H1 (cell line): Measurements from ENCODE around the gene PRG2. TPM values are rescaled to one million over a fixed set of nuclear protein-coding genes. Genes with fewer than 3 reads are reported as not detected.

Experiments
- BCL11A ChIP-seq, 2 experiments: IDR thresholded peaks; one replicate each; pipeline ENCODE4 v1.6.1; 2011; ENCODE audit warnings: low read depth in 2 of 2, low read length in 2 of 2, mild to moderate bottlenecking in 2 of 2
- BRCA1 ChIP-seq: IDR thresholded peaks from 2 replicates; pipeline ENCODE4 v1.6.1; 2012; ENCODE audit warnings: low read depth, low read length, improper control_type of control experiment
- RNF2 ChIP-seq: fragments of 200-900, 300-1000 bp; sonication (generic); IDR thresholded peaks from 2 replicates; pipeline ENCODE4 v1.7.1; 2016; ENCODE audit warnings: borderline replicate concordance, low read depth, mild to moderate bottlenecking, antibody characterized with exemption, low read length; ENCODE audit not compliant: poor library complexity, severe bottlenecking; ENCODE audit errors: missing control alignments
- SP1 ChIP-seq: IDR thresholded peaks from 2 replicates; pipeline ENCODE4 v1.6.1; 2011; ENCODE audit warnings: low read depth, low read length
- polyA plus RNA-seq, 7 experiments: library from polyadenylated mRNA; depleted of rRNA in 3 of 7; stranded (reverse) in 5 of 7; unstranded in 2 of 7; fragments of >200 nt in 5 of 7; fragments of 200-250 nt in 2 of 7; gene quantifications; 1 replicate in 5 of 7; 2 replicates in 1 of 7; 4 replicates in 1 of 7; pipeline versions ENCODE4 v1.2.1 to v1.2.3, GENCODE V29; 2011 to 2013; ENCODE audit warnings: missing spikeins in 2 of 7, mixed read lengths in 2 of 7
- total RNA-seq: library from RNA; stranded (reverse); fragmentation: NEBNext Ultra II Directional; extraction: Animal tissue kit (Norgen Biotek cat#: 25700); gene quantifications from 2 replicates; pipeline ENCODE4 v1.2.1, GENCODE V29; 2021

Gene PRG2
- total and polyA plus RNA-seq, 2 of the 8 experiments (the other 6 are each of a cell fraction or from before 2014, with no cell fraction given): 0.32 TPM; not detected in 1

DNA sequence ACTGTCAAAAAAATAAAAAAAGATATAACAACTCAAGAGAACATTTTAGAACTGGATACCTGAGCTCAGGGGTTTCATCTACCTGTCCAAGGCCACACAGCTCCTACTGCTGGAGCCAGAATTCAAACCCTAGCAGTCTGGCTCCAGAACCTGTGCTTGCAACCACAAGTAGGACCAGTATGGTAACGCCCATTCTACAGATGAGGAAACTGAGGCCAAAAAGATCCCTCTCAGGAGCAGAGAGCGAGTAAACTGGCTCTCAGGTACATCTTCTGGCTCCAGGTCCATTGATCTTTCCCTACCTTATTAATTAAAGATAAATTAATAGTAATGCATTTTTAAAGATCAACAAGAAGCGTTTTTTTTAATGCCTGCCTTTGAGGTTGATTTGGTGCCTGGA lies 33.1 kb downstream of the PRG2 start (continued):
- TF ChIP-seq SP1: no peak
- no peak for TF ChIP-seq RNF2
- no peak for TF ChIP-seq BRCA1
- TF ChIP-seq BCL11A (IDR thresholded peaks at IDR 0.05; ENCODE audit: low read depth in 2 of 2, low read length in 2 of 2): no peak
